ENCODE data around the gene DOCK1. TPM values are rescaled to one million over a fixed set of nuclear protein-coding genes. Genes with fewer than 3 reads are reported as not detected.

Gene DOCK1
- total RNA-seq, 2 experiments from 2014 or later, result 0.22 to 0.29 TPM

DNA sequence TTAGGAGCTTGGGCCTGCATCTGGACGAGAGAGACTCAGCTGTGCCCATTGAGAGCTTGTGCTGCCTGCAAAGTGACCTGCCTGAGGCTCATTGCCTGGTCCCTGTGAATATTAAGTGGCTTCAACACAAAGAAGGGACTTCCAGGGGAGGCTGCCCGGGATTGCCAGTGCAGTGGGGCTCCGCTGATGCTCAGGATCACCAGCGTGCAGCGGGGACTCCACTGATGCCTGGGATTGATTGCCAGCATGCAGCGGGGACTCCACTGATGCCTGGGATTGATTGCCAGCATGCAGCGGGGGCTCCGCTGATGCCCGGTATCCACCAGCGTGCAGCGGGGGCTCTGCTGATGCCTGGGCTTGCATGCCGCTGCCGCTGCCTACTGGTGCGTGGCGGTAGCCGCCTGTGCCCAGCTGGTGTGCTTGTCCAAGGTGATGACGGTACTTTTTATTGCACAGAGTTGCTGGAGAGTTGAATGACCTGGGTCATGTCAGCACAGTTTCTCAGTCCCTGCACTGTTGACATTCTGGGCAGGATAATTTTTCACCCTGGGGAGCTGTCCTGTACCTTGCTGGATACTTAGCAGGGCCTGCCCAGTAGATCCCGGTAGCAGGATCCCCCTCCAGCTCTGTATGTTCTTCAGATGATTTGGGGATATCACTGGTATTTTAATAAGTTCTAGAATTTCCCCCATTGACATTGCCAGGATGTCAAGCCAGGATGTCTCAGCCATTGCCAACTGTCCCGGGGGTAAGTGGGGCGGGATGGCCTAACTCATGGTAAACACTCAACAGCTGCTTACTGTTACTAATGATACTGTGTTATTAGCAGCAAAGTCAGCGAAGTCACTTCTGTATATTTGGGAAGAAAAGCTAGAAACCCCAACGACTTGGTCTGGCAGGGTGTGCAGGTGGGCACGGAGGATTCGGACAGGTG lies 13.0 kb downstream of the DOCK1 start:
- CTCF ChIA-PET, result interaction anchor here (0.5 kb wide), 1 partner anchor 1154 kb away, joined by 3 read pairs; no protein-coding TSS in a partner anchor

DNA sequence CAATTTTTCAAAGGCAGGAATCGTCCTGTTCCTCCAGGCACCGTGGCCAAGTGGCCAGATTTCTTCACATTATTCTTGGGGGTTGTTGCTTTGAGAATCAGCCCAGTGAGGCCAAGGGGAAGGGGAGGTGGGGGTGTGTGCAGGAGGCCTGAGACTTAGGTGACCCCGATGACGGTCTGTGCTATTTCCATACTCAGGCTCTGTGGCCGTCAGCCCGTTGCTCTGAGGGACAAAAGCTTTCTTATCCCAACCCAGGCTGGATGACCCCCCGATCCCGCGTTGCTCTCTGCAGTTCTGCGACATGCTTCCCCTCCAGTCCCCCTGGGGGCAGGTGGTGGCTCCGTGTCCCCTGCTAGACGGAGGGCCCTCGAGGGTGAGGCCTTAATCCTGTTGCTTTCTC lies 14.2 kb downstream of the DOCK1 start:
- Mint-ChIP-seq H3K27ac (no peak overlapping the region), H3K36me3 (no peaks in the 10 kb centered on the region), H3K4me3 (no peak overlapping the region), H3K27me3 (no peaks in the 10 kb centered on the region), H3K4me1 (ENCODE audit: low read depth) (no peaks in the 10 kb centered on the region), H3K9me3 (peaks cover 12% of the 10 kb centered on the region)
- POLR2A ChIA-PET, result no interaction called here
- CTCF ChIA-PET, result no interaction called here
- no peak for DNase-seq
- intact Hi-C loops (cut with micrococcal nuclease), result no loop called here

More for the DNA sequence above, 13.0 kb downstream of the DOCK1 start:
- Mint-ChIP-seq H3K9me3 (peaks cover 12% of the 10 kb centered on the region), H3K4me3 (no peak overlapping the region), H3K36me3 (no peaks in the 10 kb centered on the region), H3K4me1 (ENCODE audit: low read depth) (no peaks in the 10 kb centered on the region), H3K27me3 (no peaks in the 10 kb centered on the region), H3K27ac (no peak overlapping the region)
- no peak for DNase-seq
- intact Hi-C loops (cut with micrococcal nuclease), result no loop called here
- POLR2A ChIA-PET, result no interaction called here

DNA sequence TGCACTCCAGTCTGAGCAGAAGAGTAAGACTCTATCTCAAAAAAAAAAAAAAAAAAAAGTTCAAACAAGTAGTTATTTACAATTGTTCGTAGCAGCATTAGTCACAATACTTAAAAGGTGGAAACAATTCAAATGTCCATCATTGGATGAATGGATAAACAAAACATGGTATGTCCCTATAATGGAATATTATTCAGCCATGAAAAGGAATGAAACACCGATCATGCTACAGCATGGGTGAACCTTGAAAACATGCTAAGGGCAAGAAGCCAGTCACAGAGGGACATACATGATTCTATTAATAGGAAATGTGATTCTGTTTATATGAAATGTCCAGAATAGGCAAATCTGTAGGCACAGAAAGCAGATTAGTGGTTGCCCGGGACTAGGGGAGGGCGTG lies 15.9 kb downstream of the DOCK1 start:
- intact Hi-C loops (cut with micrococcal nuclease), result no loop called here
- CTCF ChIA-PET, result no interaction called here
- no peaks in the 10 kb centered on the region for H3K4me1 Mint-ChIP-seq (ENCODE audit: low read depth)
- no peaks in the 10 kb centered on the region for H3K36me3 Mint-ChIP-seq
- POLR2A ChIA-PET, result no interaction called here
- no peak overlapping the region for H3K27ac Mint-ChIP-seq
- H3K4me3 Mint-ChIP-seq, result no peak overlapping the region
- peaks cover 6% of the 10 kb centered on the region for H3K9me3 Mint-ChIP-seq
- H3K27me3 Mint-ChIP-seq, result no peaks in the 10 kb centered on the region
- DNase-seq, result no peak

DNA sequence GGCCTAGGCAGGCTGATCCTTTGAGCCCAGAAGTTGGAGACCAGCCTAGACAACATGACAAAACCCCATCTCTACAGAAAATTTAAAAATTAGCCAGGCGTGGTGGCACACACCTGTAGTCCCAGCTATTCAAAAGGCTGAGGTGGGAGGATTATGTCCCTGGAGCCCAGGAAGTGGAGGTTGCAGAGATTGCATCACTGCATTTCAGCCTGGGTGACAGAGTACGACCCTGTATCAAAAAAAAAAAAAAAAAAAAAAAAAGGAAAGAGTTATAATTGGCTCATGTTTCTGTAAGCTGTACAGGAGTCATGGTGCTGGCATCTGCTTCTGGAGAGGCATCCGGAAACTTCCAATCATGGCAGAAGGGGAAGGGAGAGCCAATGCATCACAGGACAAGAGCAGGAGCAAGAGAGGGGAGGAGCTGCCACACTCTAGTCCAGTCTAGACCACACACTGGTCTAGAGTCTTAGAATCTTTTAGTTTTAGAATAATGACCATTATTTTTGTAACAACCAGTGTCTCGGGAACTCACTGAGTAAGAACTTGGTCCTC lies 16.8 kb downstream of the DOCK1 start:
- no peak for DNase-seq
- no peaks in the 10 kb centered on the region for H3K36me3 Mint-ChIP-seq
- ChIA-PET POLR2A (no interaction called here), CTCF (no interaction called here)
- peaks cover 4% of the 10 kb centered on the region for H3K9me3 Mint-ChIP-seq
- intact Hi-C loops (cut with micrococcal nuclease), result no loop called here
- H3K27me3 Mint-ChIP-seq, result no peaks in the 10 kb centered on the region
- no peak overlapping the region for H3K4me3 Mint-ChIP-seq
- no peak overlapping the region for H3K27ac Mint-ChIP-seq
- H3K4me1 Mint-ChIP-seq (ENCODE audit: low read depth), result no peaks in the 10 kb centered on the region

DNA sequence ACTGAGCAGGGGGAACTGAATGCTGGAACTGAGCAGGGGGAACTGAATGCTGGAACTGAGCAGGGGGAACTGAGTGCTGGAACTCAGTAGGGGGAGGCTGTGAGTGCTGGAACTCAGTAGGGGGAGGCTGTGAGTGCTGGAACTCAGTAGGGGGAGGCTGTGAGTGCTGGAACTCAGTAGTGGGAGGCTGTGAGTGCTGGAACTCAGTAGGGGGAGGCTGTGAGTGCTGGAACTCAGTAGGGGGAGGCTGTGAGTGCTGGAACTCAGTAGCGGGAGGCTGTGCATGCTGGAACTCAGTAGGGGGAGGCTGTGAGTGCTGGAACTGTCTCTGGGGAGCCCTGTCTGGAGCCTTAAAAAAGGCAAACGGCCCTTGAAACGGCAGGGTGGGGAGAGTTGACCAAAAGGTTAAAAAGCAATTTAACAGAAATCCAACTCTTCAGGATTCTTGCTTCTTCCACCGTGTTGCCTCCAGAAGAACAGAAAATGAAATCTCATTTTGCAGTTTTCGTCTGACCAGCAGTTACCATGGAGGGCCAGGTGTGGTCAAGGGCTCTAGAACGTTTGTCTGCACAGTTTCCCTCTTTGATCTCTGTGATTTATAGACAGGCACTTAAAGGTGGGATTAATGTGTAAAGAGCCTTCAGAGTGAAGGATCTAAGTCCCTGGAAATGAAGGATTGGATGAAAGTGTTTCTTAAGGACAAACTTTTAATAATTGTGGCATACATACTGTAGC lies 19.1 kb downstream of the DOCK1 start:
- Mint-ChIP-seq H3K36me3 (no peaks in the 10 kb centered on the region), H3K27ac (no peak overlapping the region), H3K4me1 (ENCODE audit: low read depth) (no peaks in the 10 kb centered on the region), H3K27me3 (no peaks in the 10 kb centered on the region), H3K4me3 (no peak overlapping the region), H3K9me3 (peaks cover 4% of the 10 kb centered on the region)
- ChIA-PET POLR2A (no interaction called here), CTCF (no interaction called here)
- intact Hi-C loops (cut with micrococcal nuclease), result no loop called here
- DNase-seq, result no peak

DNA sequence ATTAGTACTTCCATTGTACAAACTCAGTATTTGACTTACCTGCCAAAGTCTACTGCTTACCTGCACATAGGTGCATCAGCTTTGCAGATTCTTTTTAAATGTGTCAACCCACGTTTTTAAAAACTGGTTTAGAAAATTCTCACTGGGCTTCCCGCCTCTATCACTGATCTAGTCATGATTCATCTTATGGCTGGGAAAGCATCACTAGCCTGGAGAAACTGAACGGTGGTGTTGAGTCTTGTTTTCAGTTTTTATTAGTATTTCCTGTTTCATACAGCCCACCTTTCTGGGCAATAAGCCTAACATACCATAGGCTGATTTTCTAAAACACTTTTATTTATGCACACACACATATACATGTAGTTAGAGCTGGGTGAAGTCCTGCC lies 19.7 kb downstream of the DOCK1 start:
- ChIA-PET CTCF (no interaction called here), POLR2A (no interaction called here)
- no peak overlapping the region for H3K4me3 Mint-ChIP-seq
- H3K4me1 Mint-ChIP-seq (ENCODE audit: low read depth), result no peaks in the 10 kb centered on the region
- H3K27ac Mint-ChIP-seq, result no peak overlapping the region
- H3K27me3 Mint-ChIP-seq, result no peaks in the 10 kb centered on the region
- DNase-seq, result no peak
- H3K36me3 Mint-ChIP-seq, result no peaks in the 10 kb centered on the region
- intact Hi-C loops (cut with micrococcal nuclease), result no loop called here
- H3K9me3 Mint-ChIP-seq, result peaks cover 4% of the 10 kb centered on the region

DNA sequence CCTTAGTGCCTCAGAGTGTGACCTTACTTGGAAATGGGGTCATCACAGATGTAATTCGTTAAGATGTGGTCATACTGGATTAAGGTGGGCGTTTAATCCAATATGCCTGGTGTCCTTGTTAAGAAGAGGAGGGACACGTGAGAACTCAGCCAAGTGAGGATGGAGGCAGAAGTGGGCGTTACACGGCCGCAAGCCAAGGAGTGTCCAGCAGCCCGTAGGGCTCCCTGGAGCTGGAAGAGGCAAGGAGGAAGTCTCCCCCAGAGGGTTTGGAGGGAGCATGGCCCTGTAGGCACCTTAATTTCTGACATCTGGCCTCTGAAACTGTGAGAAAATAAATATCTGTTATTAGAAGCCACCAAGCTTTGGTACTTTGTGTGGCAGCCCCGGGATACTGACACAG lies 21.3 kb downstream of the DOCK1 start:
- H3K4me3 Mint-ChIP-seq, result no peak overlapping the region
- no peaks in the 10 kb centered on the region for H3K36me3 Mint-ChIP-seq
- no peak overlapping the region for H3K27ac Mint-ChIP-seq

DNA sequence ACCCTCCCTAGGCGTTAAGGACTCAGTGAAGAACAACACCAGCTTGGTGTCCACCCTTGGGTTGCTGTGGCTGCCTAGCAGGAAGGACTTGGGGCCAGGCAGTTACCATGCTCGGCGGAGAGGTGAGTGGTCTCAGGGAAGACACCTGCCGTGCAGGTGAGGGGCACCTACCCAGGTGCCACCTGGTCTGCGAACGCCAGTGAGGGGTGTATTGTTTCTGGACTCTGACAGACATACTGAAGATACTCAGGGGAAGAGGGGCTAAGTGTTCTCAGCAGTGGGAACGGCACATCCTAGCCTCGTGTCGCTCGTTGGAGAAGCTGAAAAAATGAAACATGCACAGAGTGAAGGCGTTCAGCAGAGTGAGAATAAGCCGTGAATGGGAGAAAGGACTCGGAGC lies 22.6 kb downstream of the DOCK1 start:
- no peaks in the 10 kb centered on the region for H3K27me3 Mint-ChIP-seq
- no peak overlapping the region for H3K27ac Mint-ChIP-seq
- H3K36me3 Mint-ChIP-seq, result no peaks in the 10 kb centered on the region
- intact Hi-C loops (cut with micrococcal nuclease), result no loop called here
- H3K4me3 Mint-ChIP-seq, result no peak overlapping the region
- H3K9me3 Mint-ChIP-seq, result no peaks in the 10 kb centered on the region
- H3K4me1 Mint-ChIP-seq (ENCODE audit: low read depth), result no peaks in the 10 kb centered on the region
- DNase-seq, result no peak
- ChIA-PET POLR2A (no interaction called here), CTCF (no interaction called here)

More for the DNA sequence above, 21.3 kb downstream of the DOCK1 start:
- intact Hi-C loops (cut with micrococcal nuclease), result no loop called here
- ChIA-PET CTCF (no interaction called here), POLR2A (no interaction called here)
- Mint-ChIP-seq H3K4me1 (ENCODE audit: low read depth) (no peaks in the 10 kb centered on the region), H3K9me3 (no peaks in the 10 kb centered on the region), H3K27me3 (no peaks in the 10 kb centered on the region)
- no peak for DNase-seq

DNA sequence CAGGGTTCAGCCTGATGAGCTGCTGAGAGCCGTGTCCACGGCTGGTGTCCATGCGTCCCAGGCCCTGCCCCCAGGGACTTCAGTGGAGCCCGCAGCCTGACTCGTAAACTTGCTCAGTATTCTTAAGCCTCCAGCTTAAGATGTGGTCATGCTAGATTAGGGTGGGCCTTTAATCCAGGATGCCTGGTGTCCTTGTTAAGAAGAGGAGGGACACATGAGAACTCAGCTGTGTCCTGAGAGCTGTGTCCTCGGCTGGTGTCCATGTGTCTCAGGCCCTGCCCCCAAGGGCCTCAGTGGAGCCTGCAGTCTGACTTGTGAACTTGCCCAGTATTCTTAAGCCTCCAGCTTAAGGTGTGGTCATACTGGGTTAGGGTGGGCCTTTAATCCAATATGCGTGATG lies 23.0 kb downstream of the DOCK1 start:
- H3K36me3 Mint-ChIP-seq, result no peaks in the 10 kb centered on the region
- CTCF ChIA-PET, result no interaction called here
- intact Hi-C loops (cut with micrococcal nuclease), result no loop called here
- POLR2A ChIA-PET, result no interaction called here
- H3K27me3 Mint-ChIP-seq, result no peaks in the 10 kb centered on the region
- no peak overlapping the region for H3K27ac Mint-ChIP-seq
- no peaks in the 10 kb centered on the region for H3K4me1 Mint-ChIP-seq (ENCODE audit: low read depth)
- DNase-seq, result no peak
- H3K4me3 Mint-ChIP-seq, result no peak overlapping the region
- H3K9me3 Mint-ChIP-seq, result no peaks in the 10 kb centered on the region

DNA sequence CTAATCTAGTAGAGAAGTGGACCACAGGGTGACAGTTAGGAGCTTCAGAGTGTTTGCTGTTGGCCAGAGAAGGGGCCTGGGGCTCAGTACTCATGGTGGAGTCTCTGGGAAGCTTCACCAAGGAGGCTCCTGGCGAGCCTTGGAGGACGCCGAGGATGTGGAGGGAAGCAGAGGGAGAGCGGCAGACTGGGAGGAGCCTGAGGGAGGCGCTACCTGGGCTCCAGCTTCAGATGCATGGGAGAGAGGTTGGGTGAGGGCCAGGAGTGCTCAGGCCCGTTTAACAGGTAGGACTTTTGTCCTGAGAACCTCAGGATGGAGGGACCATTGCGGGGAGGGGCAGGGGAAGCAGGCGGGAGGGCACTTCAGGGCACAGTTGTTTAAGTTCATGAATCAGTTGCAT lies 24.2 kb downstream of the DOCK1 start:
- H3K36me3 Mint-ChIP-seq, result no peaks in the 10 kb centered on the region
- CTCF ChIA-PET, result no interaction called here
- DNase-seq, result no peak

DNA sequence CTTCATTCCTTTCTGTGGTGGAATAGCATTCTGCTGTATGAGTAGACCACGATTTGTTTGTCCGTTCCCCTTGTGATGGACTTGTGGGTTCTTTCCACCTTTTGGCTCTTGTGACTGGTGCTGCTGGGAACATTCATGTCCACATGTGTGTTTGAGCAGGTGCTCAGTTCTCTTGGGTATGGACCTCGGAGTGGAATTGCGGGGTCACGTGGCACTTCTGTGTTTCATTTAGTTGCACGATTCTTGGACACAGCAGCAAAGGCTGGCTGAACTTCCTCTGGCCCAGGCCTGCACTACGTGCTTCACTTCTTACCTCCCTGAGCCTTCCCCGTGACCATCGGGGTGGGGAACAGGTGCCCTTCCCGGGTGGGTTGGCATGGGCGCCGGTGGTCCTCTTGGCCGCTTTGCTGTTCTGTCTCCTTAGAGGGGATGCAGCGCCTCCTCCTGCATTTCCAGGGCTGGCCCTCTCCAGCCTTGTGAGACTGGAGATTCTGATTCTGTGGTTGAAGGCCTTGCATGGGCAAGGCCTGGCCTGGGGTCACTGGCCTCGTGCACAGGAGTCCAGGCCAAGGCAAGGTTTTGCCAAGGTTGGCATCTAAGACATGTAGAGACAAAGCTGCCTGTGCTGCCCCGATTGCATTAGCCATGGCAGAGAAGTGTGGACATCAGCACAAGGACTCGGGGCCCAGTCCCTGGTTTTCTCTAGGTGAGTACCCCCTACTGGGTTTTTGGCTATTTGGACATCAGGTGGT lies 25.1 kb downstream of the DOCK1 start:
- Mint-ChIP-seq H3K4me3 (no peak overlapping the region), H3K9me3 (no peaks in the 10 kb centered on the region), H3K27me3 (no peaks in the 10 kb centered on the region), H3K27ac (no peak overlapping the region), H3K36me3 (no peaks in the 10 kb centered on the region), H3K4me1 (ENCODE audit: low read depth) (no peaks in the 10 kb centered on the region)
- DNase-seq, result no peak
- POLR2A ChIA-PET, result no interaction called here
- CTCF ChIA-PET, result no interaction called here
- intact Hi-C loops (cut with micrococcal nuclease), result no loop called here

More for the DNA sequence above, 24.2 kb downstream of the DOCK1 start:
- intact Hi-C loops (cut with micrococcal nuclease), result no loop called here
- Mint-ChIP-seq H3K4me1 (ENCODE audit: low read depth) (no peaks in the 10 kb centered on the region), H3K27ac (no peak overlapping the region), H3K27me3 (no peaks in the 10 kb centered on the region), H3K9me3 (no peaks in the 10 kb centered on the region), H3K4me3 (no peak overlapping the region)
- POLR2A ChIA-PET, result no interaction called here

DNA sequence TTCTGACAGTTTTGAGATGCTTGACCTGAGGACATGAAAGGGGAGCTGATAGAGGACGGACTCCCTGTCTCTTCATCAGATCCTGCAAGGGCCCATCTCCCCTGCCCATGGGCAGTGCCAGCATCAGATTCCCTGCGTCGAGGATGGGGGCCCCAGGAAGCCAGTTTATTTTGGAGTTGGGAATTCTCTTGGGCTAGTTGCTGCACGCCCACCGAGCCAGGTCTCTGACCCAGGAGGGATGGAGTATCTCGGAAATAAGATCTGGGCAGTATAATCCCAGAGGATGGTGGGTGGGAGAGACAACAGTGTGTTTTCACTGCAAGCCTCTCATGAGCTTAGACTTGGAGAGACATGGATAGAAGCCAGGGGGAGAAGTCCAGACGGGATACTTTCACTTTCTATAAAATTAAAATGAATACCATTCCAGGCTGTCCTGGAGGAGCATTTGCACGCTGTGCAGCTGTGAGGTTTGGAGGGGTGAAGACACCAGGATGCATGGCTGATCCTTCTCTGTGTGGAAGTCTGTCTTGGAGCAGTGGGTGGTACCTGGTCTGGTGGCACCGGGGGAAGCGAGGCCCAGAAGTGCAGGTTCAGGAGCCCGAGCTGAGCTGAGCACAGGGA lies 25.8 kb downstream of the DOCK1 start:
- no peak overlapping the region for H3K4me3 Mint-ChIP-seq

More for the DNA sequence above, 25.8 kb downstream of the DOCK1 start:
- intact Hi-C loops (cut with micrococcal nuclease), result no loop called here
- H3K27me3 Mint-ChIP-seq, result no peaks in the 10 kb centered on the region
- no peak for DNase-seq
- H3K27ac Mint-ChIP-seq, result no peak overlapping the region
- no peaks in the 10 kb centered on the region for H3K36me3 Mint-ChIP-seq
- no peaks in the 10 kb centered on the region for H3K4me1 Mint-ChIP-seq (ENCODE audit: low read depth)
- CTCF ChIA-PET, result no interaction called here
- POLR2A ChIA-PET, result no interaction called here
- no peaks in the 10 kb centered on the region for H3K9me3 Mint-ChIP-seq
